HEK293T (cell line): Measurements from ENCODE around the gene ZMYM1.
"Not testable (repeated sequence)": the region's sequence is repeated elsewhere in the genome, so short reads cannot be mapped to it uniquely, and the experiment has no call there.

Experiments used
- CTCF ChIA-PET: fragments of 350-600 bp; formaldehyde crosslinking; extraction: SDS; loops from one replicate; lab custom pipeline; 2021; ENCODE audit warnings: antibody characterized with exemption, inconsistent platforms; lab: Yijun Ruan, JAX
- POLR2A ChIA-PET: fragments of 350-600 bp; formaldehyde crosslinking; extraction: SDS; loops from one replicate; lab custom pipeline; 2020; ENCODE audit warnings: antibody characterized with exemption, inconsistent platforms; lab: Yijun Ruan, JAX
- DNase-seq: peaks from one replicate; pipeline ENCODE4 v3.0.0; 2012; ENCODE audit warnings: mixed read lengths; ENCODE audit errors: extremely low spot score
- ARNT ChIP-seq: fragments of 450-650 bp; IDR thresholded peaks from 2 replicates; pipeline ENCODE4 v1.6.1; 2017; ENCODE audit warnings: mild to moderate bottlenecking
- BHLHE40 ChIP-seq: fragments of 450-650 bp; IDR thresholded peaks from 2 replicates; pipeline ENCODE4 v1.6.1; 2016; ENCODE audit warnings: mild to moderate bottlenecking, moderate library complexity, borderline replicate concordance
- CTBP1 ChIP-seq: fragments of 450-650 bp; IDR thresholded peaks from 2 replicates; pipeline ENCODE4 v1.6.1; 2016; ENCODE audit warnings: borderline replicate concordance
- ELF4 ChIP-seq: fragments of 450-650 bp; IDR thresholded peaks from 2 replicates; pipeline ENCODE4 v1.6.1; 2017; ENCODE audit warnings: antibody characterized with exemption
- FOXA1 ChIP-seq: fragments of 450-650 bp; IDR thresholded peaks from 2 replicates; pipeline ENCODE4 v1.6.1; 2016; ENCODE audit warnings: mild to moderate bottlenecking
- FOXK2 ChIP-seq: fragments of 450-650 bp; IDR thresholded peaks from 2 replicates; pipeline ENCODE4 v1.6.1; 2016; ENCODE audit warnings: mild to moderate bottlenecking
- FOXM1 ChIP-seq: fragments of 450-650 bp; IDR thresholded peaks from 2 replicates; pipeline ENCODE4 v1.6.1; 2017; ENCODE audit warnings: mild to moderate bottlenecking, borderline replicate concordance
- HDGF ChIP-seq: fragments of 450-650 bp; IDR thresholded peaks from 2 replicates; pipeline ENCODE4 v1.6.1; 2017; ENCODE audit warnings: antibody characterized with exemption, borderline replicate concordance
- L3MBTL2 ChIP-seq: fragments of 450-650 bp; conservative IDR thresholded peaks from 2 replicates; pipeline ENCODE4 v1.6.1; 2016; ENCODE audit warnings: mild to moderate bottlenecking
- LEF1 ChIP-seq: fragments of 450-650 bp; IDR thresholded peaks from 2 replicates; pipeline ENCODE4 v1.6.1; 2017; ENCODE audit warnings: mild to moderate bottlenecking, borderline replicate concordance
- NFRKB ChIP-seq: fragments of 450-650 bp; IDR thresholded peaks from 2 replicates; pipeline ENCODE4 v1.6.1; 2016; ENCODE audit warnings: mild to moderate bottlenecking, moderate library complexity
- PKNOX1 ChIP-seq: fragments of 450-650 bp; IDR thresholded peaks from 2 replicates; pipeline ENCODE4 v1.6.1; 2016
- SP1 ChIP-seq: fragments of 450-650 bp; IDR thresholded peaks from 2 replicates; pipeline ENCODE4 v1.6.1; 2017
- SUZ12 ChIP-seq: fragments of 450-650 bp; IDR thresholded peaks from 2 replicates; pipeline ENCODE4 v1.6.1; 2016; ENCODE audit warnings: mild to moderate bottlenecking
- TARDBP ChIP-seq: fragments of 450-650 bp; IDR thresholded peaks from 2 replicates; pipeline ENCODE4 v1.6.1; 2016
- ZNF384 ChIP-seq: fragments of 450-650 bp; IDR thresholded peaks from 2 replicates; pipeline ENCODE4 v1.6.1; 2016

The ZMYM1 gene

GRCh38 chr1:35143737-35144508, 64.7 kb downstream of the ZMYM1 start:
- no peak for DNase-seq
- ChIA-PET POLR2A (no interaction called here), CTCF (no interaction called here)
- TF ChIP-seq BHLHE40: no peak
- TF ChIP-seq LEF1: no peak
- TF ChIP-seq TARDBP: no peak
- no peak for TF ChIP-seq HDGF
- TF ChIP-seq SUZ12: no peak
- no peak for TF ChIP-seq ARNT
- no peak for TF ChIP-seq ZNF384
- no peak for TF ChIP-seq FOXA1
- no peak for TF ChIP-seq L3MBTL2
- no peak for TF ChIP-seq CTBP1
- TF ChIP-seq FOXM1: no peak
- TF ChIP-seq NFRKB: no peak
- no peak for TF ChIP-seq ELF4
- TF ChIP-seq PKNOX1: no peak
- TF ChIP-seq SP1: no peak
- TF ChIP-seq FOXK2: no peak

- CTCF ChIA-PET: interaction anchor here (0.6 kb wide), 1 partner anchor 561 kb away, joined by 3 read pairs; no protein-coding TSS in a partner anchor
- POLR2A ChIA-PET, DNase-seq: not testable (repeated sequence)
These were observed 66.8 kb downstream of the ZMYM1 start for GRCh38 chr1:35145892-35146549.

GRCh38 chr1:35151220-35151619, 72.0 kb downstream of the ZMYM1 start:
- CTCF ChIA-PET: no interaction called here
- DNase-seq: no peak
- TF ChIP-seq ZNF384 (no peak), FOXM1 (no peak), LEF1 (no peak), L3MBTL2 (no peak), ELF4 (no peak), SUZ12 (no peak), HDGF (no peak), SP1 (no peak)
- POLR2A ChIA-PET: no interaction called here

- ChIA-PET POLR2A (no interaction called here), CTCF (no interaction called here)
- no peak for DNase-seq
- TF ChIP-seq SP1 (no peak), HDGF (no peak), FOXK2 (no peak), LEF1 (no peak), ZNF384 (no peak), ELF4 (no peak), PKNOX1 (no peak), TARDBP (no peak), ARNT (no peak), BHLHE40 (no peak)
These were observed 85.7 kb downstream of the ZMYM1 start for GRCh38 chr1:35164893-35165292.
